Astrocyte (in vitro differentiated cells and primary cell): Measurements from ENCODE around the gene ATG16L1.

Source experiments
- CTCF ChIP-seq: IDR thresholded peaks from 2 replicates; pipeline ENCODE4 v1.5.1; 2011; ENCODE audit warnings: low read depth, mild to moderate bottlenecking, inconsistent platforms, low read length, moderate library complexity; ENCODE audit not compliant: insufficient read depth
- EZH2 ChIP-seq: IDR thresholded peaks from 2 replicates; pipeline ENCODE4 v1.6.1; 2012; ENCODE audit warnings: mild to moderate bottlenecking, low read length, inconsistent platforms; ENCODE audit not compliant: insufficient read depth

- no peak for TF ChIP-seq CTCF
- TF ChIP-seq EZH2, result no peak
Observed at GRCh38 chr2:233343171-233343705, 91.8 kb downstream of the ATG16L1 start.
